Stimulated activated CD4-positive, alpha-beta T cell treated with anti-CD3 and anti-CD28 coated beads, Interleukin-12 subunit alpha, Interleukin-12 subunit beta, amount 100 ng/mL, for 24 hours (primary cell): ENCODE measurements around the gene GFAP.

Experiments
- DNase-seq, 2 experiments: peaks; one replicate each; pipeline ENCODE4 v3.0.0-alpha.2; 2020; ENCODE audit warnings: low read depth in 2 of 2

GFAP gene

DNA sequence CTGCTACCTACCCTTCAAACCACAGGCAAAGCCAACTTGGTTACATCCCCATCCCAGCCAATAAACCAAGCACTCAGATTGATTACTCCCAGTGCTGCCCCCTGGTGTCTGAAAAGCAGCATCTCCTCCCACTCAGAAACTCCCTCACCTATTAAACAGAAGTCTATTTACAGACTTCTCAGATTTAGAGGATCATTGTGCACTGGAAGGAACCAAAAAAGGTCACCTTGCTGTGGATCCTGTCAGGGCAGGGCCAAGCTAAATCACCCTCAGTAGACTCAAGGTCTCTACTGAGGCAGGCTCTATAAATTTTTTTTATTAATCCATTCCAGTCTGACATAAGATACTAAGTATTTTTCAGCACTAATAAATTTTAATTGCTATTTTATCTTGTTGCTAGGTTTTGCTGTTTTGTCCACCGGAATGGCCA is 50.1 kb downstream of the GFAP start:
- peak; percentile 20 to 47 for DNase-seq

DNA sequence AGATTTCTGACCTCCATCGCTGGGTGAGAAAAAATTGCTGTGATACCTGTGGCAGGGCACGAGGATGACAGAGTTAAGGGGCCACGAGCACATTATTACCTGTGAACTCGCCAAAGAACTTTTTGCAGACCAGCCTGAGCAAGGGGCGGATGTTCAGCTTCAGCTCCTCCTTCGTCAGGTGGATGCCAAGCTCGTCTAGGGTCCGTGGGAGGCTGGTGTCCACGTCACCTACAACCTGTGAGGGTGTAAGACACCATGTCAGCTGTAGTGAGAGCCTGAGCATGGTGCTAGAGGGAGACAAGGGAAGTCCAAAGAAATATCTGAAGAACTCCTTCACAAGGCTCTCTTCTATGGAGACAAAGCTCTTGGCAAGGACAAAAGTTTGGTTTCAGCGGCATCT is 50.5 kb downstream of the GFAP start:
- DNase-seq, result no peak

DNA sequence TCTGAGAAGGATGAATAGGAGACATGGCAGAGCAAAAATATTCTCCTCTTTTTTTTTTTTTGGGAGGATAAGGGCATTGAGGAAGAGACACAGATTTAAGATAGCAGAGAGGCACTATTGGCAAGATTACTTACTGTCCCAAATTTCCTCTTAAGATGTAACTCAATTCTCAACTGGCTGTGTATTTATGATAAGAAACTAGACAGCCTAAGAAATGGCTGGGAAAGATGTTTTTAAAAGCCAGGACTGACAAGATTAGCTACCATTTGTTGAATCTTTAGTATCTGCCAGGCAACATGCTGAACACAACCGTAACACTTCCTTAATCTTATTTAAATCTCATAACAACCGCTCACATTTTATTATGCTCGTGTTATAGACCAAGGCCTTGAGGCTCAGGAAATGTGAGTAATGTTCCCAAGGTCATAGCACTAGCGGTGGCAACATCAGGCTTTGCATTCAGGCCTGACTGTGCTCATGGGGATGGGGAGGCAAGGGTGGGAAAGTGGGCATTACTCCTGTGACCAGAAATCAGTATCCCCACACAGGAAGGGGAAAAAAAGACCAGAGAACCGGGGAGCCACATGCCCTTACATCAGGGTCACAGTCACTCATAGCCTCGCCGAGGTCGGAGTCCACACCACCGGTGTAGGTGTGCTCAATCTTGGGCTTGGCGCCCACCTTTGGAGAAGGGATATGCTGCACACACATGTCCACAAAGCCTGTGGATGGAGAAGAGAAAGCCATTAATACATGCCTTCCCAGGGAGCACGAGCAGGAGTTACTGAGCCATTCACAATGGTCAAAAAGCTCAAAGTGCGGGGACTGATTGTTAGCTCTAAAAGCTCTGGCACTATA is 52.0 kb downstream of the GFAP start:
- DNase-seq, result no peak

DNA sequence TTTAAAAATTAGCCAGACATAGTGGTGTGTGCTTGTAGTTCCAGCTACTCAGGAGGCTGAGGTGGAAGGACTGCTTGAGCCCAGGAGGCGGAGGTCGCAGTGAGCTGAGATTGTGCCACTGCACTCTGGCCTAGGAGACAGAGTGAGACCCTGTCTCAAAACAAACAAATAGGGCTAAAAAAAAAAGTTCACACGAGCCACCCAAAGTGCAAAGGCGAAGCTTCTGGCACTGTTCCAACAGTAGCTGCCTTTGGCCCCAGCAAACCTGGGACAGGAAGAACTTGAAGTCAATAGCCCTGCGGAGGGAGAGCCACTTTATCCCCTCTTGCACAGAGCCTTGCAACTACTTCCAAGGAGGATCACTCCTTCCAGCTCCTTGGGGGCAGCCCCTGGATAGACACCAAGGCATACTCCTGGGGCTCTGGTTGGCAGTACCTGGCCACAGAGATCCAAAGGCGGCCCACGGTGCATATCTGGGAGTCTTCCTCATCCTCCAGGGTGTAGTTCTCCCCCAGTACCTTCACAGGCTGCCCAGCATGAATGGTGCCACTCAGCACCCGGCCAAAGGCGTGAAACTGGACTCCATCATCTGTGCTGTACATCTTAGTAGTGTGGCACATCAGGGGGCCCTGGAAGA is 52.9 kb downstream of the GFAP start:
- no peak for DNase-seq

DNA sequence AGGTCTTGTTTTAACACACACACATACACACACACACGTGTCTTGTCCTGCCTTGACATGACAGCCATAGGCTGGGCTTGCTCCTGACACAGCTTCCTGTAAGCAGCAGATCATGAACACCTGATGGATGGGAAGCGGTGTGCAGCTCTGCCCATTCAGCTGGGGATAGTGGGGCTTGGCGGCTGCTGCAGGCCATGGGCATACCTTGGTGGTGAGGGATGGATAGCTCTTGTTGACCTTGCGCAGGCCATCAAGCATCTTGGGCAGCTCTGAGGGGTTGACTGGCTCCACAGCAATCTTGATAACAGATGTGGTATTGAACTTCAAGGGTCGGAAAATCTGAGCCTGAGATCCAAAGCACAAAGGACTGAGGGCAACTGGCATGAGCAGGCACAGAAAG is 55.6 kb downstream of the GFAP start:
- no peak for DNase-seq

DNA sequence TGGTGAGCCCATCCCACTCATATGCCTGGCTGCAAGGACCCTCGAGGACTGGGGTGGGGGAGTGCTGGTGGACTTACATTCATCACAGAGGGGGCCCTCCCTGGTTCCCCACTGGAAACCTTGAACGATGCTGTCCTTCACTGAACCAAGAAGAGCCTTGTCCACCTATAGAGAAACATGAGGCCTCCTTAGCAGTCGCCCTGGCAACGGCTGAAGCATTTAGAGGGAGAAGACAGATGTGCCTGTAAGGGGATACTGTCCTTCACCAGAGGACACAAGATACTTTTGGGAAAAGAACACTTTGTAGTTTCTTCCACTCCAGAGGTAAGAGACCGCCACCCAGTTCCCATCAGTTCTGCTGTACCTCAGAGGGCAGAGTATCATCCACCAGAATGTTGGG is 61.1 kb downstream of the GFAP start:
- DNase-seq, result no peak
